ENCODE data around the gene KCNE4.

The KCNE4 gene

DNA sequence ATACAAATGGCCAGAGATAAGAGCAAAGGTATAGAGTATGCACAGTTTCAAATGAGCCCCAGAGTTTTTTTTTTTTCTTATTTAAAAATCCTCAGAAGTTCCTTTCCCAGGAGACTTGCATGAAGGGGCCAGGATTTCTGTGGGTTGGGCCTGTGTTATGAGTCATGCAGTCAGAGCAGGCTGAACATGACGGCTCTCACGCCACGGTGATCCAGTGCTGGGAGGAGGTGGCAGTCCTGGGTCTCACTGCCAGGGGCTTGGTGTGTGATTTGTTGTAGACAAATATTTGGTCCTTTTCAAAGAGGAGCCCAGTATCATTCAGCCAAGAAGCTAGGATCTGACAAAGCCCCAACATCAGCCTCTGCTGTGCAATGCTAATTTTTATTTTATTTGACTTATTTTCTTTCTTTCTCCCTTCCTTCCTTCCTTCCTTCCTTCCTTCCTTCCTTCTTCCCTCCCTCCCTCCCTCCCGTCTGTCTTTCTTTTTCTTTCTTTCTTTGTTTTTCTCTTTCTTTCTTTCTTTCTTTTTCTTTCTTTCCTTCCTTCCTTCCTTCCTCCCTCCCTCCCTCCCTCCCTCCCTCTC, 10.4 kb upstream of the KCNE4 start:
- DNase-seq, result no peak

DNA sequence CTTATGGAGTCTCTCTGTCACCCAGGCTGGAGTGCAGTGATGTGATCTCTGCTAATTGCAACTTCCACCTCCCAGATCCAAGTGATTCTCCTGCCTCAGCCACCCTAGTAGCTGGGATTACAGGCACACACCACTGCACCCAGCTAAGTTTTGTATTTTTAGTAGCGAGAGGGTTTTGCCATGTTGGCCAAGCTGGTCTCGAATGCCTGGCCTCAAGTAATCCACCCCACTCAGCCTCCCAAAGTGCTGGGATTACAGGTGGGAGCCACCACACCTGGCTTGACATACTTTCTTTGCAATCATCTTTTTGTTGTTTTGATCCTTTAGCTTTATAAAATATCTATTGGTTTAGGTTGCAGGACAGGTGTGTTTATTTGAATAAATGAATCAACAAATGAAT, 9.7 kb upstream of the KCNE4 start:
- DNase-seq, result no peak

DNA sequence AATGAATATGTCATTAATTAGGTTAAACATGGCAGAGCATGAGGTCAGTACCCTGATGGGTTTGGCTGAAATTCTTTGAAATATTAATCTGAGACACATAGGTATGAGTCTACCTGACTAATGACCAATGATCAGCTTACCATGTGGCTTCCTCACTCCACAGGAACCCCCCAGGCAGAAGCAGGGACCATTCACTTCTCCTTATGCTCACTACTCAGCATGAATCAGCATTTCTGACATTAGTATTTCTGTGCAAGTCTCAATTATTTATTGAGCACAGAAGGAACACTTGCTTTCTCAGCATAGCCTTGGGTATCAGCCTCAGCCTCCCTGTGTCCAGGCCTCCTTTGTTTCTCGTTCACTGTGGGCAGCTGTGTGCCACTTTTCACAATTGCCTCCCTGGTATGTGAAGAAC, 9.3 kb upstream of the KCNE4 start:
- DNase-seq, result no peak

DNA sequence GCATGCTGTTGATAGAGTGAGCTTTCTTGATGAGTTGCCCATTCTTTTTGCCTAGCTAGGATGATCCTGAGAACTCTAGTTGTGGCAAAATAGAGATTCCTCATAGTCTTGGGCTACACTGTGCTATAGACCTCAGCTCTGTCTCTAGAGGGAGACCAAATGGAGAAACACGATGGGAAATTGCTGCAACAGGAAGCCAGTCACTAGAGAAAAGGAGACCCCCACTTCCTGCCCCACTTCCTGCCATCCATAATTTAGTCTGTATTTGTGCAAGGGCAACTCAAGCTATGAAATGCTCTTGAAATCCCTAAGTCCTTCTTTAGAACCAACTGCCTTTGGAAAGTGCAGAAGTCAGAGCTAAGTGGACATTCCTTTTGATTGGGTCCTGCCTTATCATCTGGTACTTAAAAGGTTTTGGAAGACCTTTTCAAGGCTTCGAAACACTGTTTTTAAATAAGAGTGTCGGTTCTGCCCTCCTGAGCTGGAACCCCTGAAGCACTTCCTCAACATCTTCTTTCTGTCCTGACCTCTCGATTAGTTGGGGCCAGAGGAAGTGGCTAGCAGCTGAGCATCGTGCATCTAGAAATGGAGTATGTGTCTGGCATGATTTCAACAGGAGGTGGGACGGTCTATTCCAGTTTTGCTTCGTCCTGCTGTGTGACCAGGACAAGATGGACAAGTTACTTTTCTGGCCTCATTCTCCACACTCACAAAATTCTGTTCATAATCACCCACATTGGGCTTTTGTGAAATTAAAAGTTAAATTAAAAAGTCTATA, 8.6 kb upstream of the KCNE4 start:
- no peak for DNase-seq

DNA sequence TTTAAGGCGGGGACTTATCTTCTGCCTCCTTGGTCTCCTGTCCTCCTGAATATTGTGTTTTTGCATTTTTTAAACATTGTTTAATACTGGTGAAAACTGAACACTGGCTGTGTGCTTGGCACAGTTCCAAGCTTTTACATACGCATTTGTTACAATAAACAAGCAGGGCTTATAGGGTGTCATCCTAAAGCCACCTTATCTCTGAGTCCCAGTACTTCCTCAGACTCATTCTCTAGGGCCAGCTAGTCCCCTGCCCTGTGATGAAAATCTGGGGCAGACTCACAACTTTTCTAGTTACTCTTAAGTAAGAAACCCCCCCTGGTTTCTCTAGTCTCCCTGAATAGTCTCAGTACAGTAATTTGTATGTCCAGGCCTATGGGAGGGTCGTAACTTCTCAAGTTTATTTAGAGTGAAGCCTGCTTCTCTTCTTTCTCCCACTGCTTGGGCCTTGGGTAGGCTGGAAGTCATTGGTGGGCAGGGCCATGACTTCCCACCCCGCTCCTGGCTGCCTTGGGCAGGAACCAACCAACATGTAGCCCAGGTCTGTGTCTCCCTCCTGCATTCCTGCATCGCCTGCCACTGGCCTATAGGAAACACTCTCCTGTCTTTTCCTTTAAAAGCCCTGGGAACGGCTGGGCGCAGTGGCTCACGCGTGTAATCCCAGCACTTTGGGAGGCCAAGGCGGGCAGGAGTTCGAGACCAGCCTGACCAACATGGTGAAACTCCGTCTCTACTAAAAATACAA, 7.7 kb upstream of the KCNE4 start:
- DNase-seq, result no peak

DNA sequence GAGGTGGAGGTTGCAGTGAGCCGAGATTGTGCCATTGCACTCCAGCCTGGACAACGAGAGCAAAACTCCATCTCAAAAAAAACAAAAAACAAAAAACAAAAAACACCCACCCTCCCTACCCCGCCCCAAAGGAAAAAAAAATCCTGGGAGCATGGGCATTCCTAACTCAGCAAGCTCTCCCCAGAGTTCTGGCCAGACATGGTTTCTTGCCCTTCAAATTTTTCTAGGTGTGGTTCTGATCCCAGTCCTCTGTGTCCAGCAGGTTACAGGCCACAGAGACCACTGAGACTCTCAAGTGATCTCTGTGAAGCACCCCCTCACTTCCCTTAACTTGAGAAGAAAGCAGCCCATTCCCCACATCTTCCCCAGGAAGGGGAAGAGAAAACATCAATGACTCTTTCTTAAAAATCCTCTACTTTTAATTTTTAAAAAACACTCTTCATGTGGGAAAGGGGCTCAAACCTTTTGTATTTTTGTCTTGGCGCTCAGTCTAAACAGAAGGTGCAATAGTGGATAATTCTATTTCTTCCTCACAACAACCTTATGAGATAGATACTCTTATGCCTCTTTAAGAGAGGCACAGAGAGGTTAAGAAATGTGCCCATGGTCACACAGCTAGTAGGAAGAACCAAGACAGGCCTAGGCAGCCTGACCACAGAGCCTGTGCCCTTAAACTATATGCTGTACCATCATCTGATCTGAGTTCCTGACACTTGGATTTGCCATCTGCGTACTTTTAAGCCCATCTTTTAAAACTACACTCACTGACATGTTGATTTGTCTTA, 6.9 kb upstream of the KCNE4 start:
- DNase-seq, result no peak

DNA sequence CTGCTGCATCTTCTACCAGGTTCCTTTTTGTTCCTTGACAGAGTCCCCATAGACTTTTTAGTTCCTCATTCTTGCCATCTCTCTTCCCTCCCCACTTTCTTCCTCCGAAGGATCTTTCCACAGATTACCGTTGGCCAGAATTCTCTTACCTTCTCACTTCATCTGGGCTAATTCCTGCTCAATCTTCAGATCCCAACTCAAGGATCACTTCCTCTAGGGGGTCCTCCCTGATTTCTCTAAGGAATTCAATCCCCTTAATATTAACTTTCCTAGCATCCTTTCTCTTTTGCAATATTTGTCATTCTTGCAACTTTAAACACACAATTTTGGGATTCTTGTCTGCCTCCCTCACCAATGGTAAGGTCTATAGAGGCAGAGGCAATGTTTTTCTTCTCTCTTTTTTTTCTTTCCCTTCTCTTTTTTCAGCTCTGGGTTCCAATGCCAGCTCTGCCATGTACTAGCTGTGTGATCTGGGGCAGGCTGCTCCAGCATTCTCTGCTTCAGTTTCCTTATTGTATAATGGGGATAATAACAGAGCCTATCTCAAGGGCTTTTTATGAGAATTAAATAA, 5.4 kb upstream of the KCNE4 start:
- DNase-seq, result no peak

DNA sequence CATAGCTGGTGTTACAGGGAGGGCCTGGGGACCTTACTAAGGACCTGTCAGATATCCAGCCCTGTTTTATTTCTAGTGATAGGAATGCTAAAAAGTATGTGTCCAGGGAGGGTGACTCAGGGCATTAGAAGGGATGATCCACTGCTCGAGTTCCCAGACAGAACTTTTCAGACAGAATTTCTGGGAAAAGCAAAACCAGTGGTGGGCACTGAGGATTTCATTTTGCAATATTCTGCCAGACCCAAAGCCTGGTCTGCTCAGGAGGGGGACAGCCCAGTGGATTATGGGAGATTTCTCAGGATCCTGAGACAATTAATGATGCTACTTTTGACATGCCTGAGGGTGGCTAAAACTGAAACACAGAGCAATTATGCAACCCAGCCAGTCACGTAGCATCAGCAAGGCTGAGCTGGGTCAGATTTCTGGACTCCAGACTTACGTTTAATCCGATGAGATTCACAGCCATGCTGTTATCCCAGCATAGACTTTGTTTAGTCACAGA, 4.7 kb upstream of the KCNE4 start:
- DNase-seq, result no peak

DNA sequence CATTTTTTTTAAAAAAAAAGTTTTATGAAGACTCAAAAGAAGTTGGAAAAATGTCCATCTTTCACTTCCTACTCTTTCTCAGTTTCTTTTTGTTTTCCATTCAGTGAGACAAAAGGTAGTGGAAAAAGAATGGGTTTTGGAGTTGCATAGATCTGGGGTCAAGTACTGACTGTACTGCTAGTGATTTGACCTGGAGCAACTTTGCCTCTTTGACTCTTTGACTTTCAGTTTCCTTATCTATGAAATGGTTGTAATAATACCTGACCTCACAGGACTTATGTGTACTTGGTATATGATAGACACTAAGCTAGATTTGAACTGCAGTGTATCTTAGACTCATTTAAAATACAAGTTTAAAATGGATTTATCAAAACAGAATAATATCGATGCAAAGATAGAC, 3.5 kb upstream of the KCNE4 start:
- DNase-seq, result no peak

DNA sequence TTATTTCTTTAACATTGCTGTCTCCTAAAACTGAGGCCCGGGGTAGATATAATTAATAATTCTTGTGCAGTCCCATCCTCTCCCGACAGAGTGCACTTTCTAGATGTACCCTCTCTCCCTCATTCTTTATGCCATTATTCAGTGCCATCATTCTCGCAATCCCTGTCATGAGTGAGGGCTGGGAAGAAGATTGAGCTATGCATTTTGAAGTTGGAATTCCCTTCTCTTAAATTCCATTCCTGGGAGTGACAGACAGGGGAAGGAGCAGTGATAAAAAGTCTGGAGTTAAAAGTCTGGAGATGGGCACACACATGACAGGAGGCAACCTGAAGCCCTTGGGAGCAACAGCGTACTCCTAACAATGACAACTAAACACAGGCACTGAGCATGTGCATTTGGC, 2.6 kb upstream of the KCNE4 start:
- DNase-seq, result no peak

DNA sequence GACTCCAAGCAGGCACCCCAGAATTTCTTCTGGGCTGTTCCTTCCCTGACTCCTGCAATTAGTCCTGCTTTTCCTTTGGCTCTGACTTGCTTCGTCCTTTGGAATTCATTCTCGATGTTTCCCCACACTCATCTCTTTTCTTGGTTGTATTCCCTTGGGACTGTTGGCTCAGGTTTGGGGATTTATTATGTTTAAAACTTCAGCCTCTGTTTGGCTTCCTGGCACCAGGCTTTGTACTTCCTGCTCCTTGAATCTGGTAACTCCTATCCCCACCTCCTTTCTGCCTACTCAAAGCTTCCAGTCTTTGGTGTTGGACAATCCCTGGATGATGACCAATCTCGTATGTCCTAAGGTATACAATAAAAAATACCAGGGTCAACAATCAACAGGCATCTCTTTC, 1.8 kb upstream of the KCNE4 start:
- DNase-seq, result no peak

DNA sequence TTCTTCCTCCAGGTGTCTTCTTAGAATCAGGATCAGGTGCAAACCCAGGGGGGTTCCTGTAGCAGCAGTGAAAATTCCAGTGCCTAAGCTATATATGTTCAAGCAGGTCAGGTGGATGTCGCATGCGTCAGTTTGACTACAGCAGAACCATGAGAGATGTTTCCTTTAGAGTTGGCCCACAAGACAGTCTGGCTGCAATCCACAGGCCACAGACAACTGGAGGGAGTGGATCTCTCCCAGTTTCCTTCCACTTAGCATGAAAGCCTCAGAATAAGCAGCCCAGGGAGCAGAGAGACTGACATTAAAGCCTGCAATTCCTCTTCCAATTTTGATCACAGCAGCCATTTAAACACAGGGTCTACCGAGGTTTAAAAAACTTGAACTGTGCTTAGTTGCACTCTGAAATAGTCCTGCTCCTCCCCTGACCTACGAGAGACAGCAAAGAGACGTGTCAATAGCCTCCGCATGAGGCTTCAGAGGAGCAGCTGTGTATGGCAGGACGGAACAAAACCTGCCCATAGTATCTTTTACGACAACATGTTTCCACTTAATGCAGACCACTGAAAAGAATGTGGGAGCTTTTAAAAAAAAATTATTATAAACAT, 988 bp upstream of the KCNE4 start:
- DNase-seq, result no peak

DNA sequence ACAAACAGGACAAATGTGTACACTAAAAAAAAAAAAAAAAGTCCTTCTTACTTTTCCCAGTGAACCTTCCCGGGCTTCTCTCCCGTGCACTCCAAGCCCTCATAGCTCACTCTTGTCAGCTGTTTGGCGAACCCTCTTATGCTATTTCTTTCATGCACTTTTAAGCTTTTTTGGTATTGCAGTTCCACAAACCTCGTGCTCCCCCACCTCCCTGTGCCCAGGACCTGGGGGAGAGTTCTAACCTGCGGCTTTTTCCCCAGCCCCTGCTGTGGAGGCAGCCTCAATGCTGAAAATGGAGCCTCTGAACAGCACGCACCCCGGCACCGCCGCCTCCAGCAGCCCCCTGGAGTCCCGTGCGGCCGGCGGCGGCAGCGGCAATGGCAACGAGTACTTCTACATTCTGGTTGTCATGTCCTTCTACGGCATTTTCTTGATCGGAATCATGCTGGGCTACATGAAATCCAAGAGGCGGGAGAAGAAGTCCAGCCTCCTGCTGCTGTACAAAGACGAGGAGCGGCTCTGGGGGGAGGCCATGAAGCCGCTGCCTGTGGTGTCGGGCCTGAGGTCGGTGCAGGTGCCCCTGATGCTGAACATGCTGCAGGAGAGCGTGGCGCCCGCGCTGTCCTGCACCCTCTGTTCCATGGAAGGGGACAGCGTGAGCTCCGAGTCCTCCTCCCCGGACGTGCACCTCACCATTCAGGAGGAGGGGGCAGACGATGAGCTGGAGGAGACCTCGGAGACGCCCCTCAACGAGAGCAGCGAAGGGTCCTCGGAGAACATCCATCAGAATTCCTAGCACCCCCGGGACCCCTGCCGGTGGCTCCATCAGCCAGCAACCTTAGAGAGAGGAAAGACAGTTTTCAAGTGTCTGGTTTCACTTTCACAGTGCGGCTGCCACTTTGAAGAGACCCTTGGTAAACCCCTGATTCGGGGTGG, 826 bp downstream of the KCNE4 start:
- no peak for DNase-seq

DNA sequence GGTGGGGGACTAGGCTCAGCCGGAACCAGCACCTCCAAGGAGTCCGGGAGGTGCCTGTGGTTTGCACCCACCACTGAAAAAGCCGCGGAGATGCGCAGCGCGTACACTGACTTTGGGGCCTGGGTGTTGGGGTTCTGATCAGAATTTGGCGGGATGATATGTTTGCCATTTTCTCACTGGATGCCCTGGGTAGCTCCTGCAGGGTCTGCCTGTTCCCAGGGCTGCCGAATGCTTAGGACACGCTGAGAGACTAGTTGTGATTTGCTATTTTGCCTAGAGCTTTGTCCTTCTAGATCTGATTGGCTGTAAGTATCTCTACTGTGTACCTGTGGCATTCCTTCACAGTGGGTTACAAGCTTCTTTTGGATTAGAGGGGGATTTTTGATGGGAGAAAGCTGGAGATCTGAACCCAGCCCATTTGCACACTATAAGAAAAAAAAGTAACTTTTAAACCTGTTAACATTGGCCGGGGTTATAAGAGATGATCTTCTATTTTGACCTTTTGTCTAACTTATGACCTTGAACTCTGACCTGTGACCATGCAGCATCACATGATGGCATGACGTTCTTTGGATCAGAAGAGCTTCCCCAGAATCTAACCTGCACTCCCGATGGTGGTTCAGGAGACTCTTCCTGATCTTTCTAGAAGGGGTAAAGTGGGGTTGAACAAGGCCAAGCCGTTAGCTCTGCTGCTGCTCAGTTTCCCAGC, 1.6 kb downstream of the KCNE4 start:
- no peak for DNase-seq

DNA sequence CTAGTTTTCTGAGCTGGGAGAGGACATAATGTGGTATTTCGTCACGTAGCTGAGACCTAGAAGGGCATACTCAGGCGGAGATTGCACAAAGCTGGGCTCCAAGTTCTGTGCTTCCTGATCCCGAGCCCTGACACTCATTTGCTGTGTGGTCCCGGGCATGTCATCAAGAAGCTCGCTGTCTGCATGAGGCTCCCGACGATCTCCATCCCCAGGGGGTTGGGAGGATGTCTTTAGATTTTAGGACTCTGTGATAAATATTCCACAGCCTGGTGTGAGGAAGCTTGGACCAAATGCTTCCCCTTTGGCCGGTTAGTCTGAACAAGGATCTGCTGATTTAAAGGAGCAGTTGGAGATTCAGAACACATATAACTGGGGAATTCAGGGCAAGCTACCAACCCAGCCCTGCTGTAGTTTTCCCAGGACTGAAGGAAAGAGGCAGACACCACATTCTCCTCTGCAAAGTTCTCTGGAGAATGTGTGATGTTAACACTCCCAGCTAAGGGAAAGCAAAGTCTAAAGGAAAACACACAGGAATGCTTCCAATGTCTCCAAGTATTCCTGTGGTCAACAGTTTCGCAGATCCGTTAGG, 2.3 kb downstream of the KCNE4 start:
- DNase-seq, result no peak

DNA sequence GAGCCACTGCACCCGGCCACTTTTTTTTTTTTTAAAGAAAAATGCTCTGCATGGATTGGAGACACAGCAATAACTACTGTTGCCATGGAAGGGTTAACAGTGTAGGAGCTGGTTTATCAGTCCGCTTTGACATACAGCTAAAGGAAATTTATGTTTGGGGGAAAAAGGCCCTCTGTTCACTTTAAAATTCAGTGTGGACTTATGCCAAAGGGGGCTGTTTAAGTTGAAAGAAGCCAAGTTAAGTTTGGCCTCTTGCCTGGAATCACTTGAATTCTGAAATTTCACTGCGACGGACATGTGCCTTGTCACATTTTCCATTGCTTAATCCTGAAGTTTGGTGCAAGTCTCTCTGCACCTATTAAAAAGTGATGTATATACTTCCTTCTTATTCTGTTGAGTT, 3.1 kb downstream of the KCNE4 start:
- no peak for DNase-seq

DNA sequence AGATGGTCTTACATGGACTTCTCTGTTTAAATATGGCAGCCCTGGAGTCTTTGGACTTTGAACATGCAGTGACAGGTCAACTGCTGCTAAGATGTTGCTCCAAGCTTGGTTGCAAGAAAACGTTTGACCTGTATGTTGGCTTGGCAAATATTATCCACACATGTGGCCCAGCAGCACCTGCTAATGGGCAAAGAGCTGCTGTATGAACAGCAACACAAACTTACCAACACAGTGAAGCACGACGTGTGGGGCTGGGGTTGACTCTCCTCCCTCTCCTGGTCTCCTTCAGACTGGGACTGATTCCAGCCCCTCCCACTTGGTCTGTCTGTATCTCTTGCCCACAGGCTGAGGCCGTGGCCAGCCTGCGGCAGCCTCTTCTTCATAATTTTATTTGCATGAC, 3.8 kb downstream of the KCNE4 start:
- DNase-seq, result no peak

DNA sequence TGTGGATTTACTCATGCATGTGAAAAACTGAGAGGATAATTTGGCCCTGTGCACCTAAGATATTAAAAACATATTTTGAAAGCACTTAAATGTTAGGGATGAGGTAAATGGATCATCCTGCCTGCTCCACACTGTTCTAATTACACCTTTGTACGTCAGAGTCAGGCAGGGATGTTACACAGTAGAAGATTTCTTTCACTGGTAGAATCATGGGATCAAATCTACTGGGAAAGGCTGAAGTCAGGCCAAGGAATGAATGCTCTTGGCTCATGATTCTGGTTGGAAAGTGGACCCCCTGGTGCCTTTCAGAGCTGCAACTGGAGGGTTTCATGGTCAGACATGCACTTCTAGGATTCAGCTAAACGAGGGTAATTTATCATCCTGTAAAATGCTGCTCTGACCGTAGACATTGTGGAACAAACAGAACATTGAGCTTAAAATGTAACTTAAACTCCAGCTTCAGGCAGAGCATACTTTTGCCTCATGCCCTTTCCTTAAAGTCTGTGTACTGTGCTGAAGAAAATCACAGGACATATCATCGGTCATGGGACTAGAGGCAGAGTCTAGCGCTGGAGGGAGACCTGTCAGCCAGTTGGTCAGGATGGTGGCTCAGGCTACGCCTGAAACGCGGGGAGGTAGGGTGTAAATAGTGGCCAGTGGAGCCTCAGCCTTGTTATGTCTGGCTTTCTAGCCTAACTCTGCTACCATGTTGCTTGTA, 4.9 kb downstream of the KCNE4 start:
- no peak for DNase-seq

DNA sequence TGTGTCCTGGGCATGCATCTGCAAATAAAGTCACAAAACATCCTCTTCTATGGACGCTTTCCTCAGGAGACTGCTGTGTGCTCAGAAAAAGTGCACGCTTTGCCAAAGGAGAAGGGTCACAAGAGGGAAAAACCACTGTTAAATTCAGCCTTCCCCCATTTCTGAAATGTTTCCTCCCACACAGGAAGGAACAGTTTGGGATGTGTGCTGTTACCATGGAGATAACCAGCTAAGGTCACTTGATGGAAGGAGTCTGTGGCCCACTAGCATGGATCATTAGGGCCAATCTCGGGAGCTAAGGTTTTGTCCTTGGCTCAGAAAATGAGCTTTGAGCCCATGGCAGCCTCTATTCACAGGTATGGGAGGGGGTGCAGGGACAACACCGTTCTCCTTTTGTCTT, 5.6 kb downstream of the KCNE4 start:
- no peak for DNase-seq
